ENCODE measurements around the gene UBE2H.
A peak's percentile ranks its signal among the peaks of the same experiment; 100 is the strongest.

Gene UBE2H

GRCh38 chr7:129950191-129950932 lies 2.4 kb downstream of the UBE2H start:
- DNase-seq, result peak; percentile 64

- peak; percentile 66 for DNase-seq
Observed at GRCh38 chr7:129949292-129950133, 3.2 kb downstream of the UBE2H start.

GRCh38 chr7:129948877-129949291 lies 3.9 kb downstream of the UBE2H start:
- DNase-seq, result peak; percentile 83

- no peak for DNase-seq
Observed at GRCh38 chr7:129948338-129948737, 4.4 kb downstream of the UBE2H start.

- no peak for DNase-seq
Observed at GRCh38 chr7:129947701-129948100, 5.1 kb downstream of the UBE2H start.

GRCh38 chr7:129947049-129947448 lies 5.7 kb downstream of the UBE2H start:
- no peak for DNase-seq

- no peak for DNase-seq
Observed at GRCh38 chr7:129946282-129946681, 6.5 kb downstream of the UBE2H start.

GRCh38 chr7:129943352-129943751 lies 9.4 kb downstream of the UBE2H start:
- no peak for DNase-seq

GRCh38 chr7:129940329-129940728 lies 12.4 kb downstream of the UBE2H start:
- DNase-seq, result no peak

GRCh38 chr7:129939881-129940280 lies 12.9 kb downstream of the UBE2H start:
- no peak for DNase-seq

- no peak for DNase-seq
Observed at GRCh38 chr7:129933627-129934026, 19.1 kb downstream of the UBE2H start.

GRCh38 chr7:129926618-129927017 lies 26.1 kb downstream of the UBE2H start:
- no peak for DNase-seq

- no peak for DNase-seq
Observed at GRCh38 chr7:129925416-129926002, 27.3 kb downstream of the UBE2H start.

GRCh38 chr7:129924602-129925001 lies 28.2 kb downstream of the UBE2H start:
- DNase-seq, result no peak

GRCh38 chr7:129923709-129924108 lies 29.1 kb downstream of the UBE2H start:
- DNase-seq, result no peak

- DNase-seq, result no peak
Observed at GRCh38 chr7:129919492-129919891, 33.3 kb downstream of the UBE2H start.

- DNase-seq, result no peak
Observed at GRCh38 chr7:129918922-129919321, 33.8 kb downstream of the UBE2H start.

GRCh38 chr7:129917934-129918333 lies 34.8 kb downstream of the UBE2H start:
- no peak for DNase-seq

GRCh38 chr7:129914536-129915272 lies 38.1 kb downstream of the UBE2H start:
- DNase-seq, result no peak

GRCh38 chr7:129913428-129913827 lies 39.3 kb downstream of the UBE2H start:
- DNase-seq, result no peak

- DNase-seq, result no peak
Observed at GRCh38 chr7:129911790-129912189, 41.0 kb downstream of the UBE2H start.

GRCh38 chr7:129909669-129910068 lies 43.1 kb downstream of the UBE2H start:
- no peak for DNase-seq

- no peak for DNase-seq
Observed at GRCh38 chr7:129908181-129908580, 44.6 kb downstream of the UBE2H start.
